Testis (tissue), 3 donors: ENCODE results near the gene NUDCD3. TPM values are rescaled to one million over a fixed set of nuclear protein-coding genes. Genes with fewer than 3 reads are reported as not detected.

Experiments
- DNase-seq: peaks from one replicate; pipeline ENCODE4 v3.0.0-alpha.2; 2019
- H3K27ac ChIP-seq, 2 donors: fragments of 200-600 bp; sonication (generic); one replicate each; pipeline ENCODE4 v1.5.1; 2019
- H3K27me3 ChIP-seq: fragments of 200-600 bp; sonication (generic); one replicate; pipeline ENCODE4 v1.5.1; 2019
- H3K36me3 ChIP-seq: fragments of 200-600 bp; sonication (generic); one replicate; pipeline ENCODE4 v1.5.1; 2017; ENCODE audit warnings: low read depth; ENCODE audit errors: missing control alignments
- H3K4me1 ChIP-seq: fragments of 200-600 bp; sonication (generic); one replicate; pipeline ENCODE4 v1.5.1; 2019
- H3K4me3 ChIP-seq, 2 donors: fragments of 200-600 bp; sonication (generic); one replicate each; pipeline ENCODE4 v1.5.1; 2017 to 2019
- H3K9me3 ChIP-seq: fragments of 200-600 bp; sonication (generic); one replicate; pipeline ENCODE4 v1.5.1; 2017
- CTCF ChIP-seq, 3 experiments: fragments of 450-650 bp in 2 of 3; fragments of 200-600 bp in 1 of 3; sonication (generic) in 1 of 3; IDR thresholded peaks; one replicate each; pipeline ENCODE4 v1.5.1; 2016 to 2019; ENCODE audit warnings: antibody characterized with exemption in 3 of 3, mild to moderate bottlenecking in 2 of 3, moderate library complexity in 1 of 3
- POLR2A ChIP-seq: fragments of 450-650 bp; IDR thresholded peaks from one replicate; pipeline ENCODE4 v1.6.1; 2017; ENCODE audit warnings: antibody characterized with exemption, mild to moderate bottlenecking, moderate library complexity
- WGBS, 2 donors: methylation state at CpG; one replicate each; pipeline ENCODE4 v1.1.5; 2018; 5-methylcytosine and 5-hydroxymethylcytosine counted together
- intact Hi-C: fragments of 100-400 bp; cut with DNase I; formaldehyde crosslinking; loops from one replicate; pipeline ENCODE4 v1.15.1; 2023; ENCODE audit warnings: low total_unique reads
- polyA plus RNA-seq: library from polyadenylated mRNA; stranded (reverse); fragments of 350-450 nt; fragmentation: Illumina TruSeq; extraction: RNeasy Lipid Tissue Mini Kit (QIAGEN cat#74804); gene quantifications from one replicate; pipeline ENCODE4 v1.2.3, GENCODE V29; 2014; ENCODE audit warnings: low read depth, low replicate concordance; ENCODE audit not compliant: insufficient read depth
- total RNA-seq, 2 donors: library from RNA; depleted of rRNA; stranded (reverse); fragments of >200 nt; gene quantifications; one replicate each; pipeline ENCODE4 v1.2.3, GENCODE V29; 2016

The NUDCD3 gene
- total and polyA plus RNA-seq, 3 donors from 2014 or later: 50.6 to 112 (median 54.6) TPM

GRCh38 chr7:44377681-44378421 is 112.6 kb downstream of the NUDCD3 start:
- intact Hi-C loops: no loop called here
- TF ChIP-seq CTCF (IDR thresholded peaks at IDR 0.05) (no peak), POLR2A (no peak)
- Histone ChIP-seq H3K4me1 (no peaks in the 10 kb centered on the region), H3K27ac (no peak overlapping the region), H3K36me3 (no peaks in the 10 kb centered on the region), H3K27me3 (no peaks in the 10 kb centered on the region), H3K9me3 (no peaks in the 10 kb centered on the region), H3K4me3 (no peak overlapping the region)
- WGBS, 2 donors: 84 to 92% methylated on average over 5 of the region's 5 CpGs
- DNase-seq: no peak

- intact Hi-C loops: no loop called here
- Histone ChIP-seq H3K36me3 (no peaks in the 10 kb centered on the region), H3K27me3 (no peaks in the 10 kb centered on the region), H3K27ac (no peak overlapping the region), H3K4me1 (no peaks in the 10 kb centered on the region), H3K4me3 (no peak overlapping the region), H3K9me3 (no peaks in the 10 kb centered on the region)
- no peak for DNase-seq
- WGBS, 2 donors: 100% methylated on average over 1 of the region's 1 CpG
- no peak for TF ChIP-seq POLR2A
- TF ChIP-seq CTCF (IDR thresholded peaks at IDR 0.05): no peak
These were observed 113.4 kb downstream of the NUDCD3 start for GRCh38 chr7:44377134-44377463.

- 63 to 71% methylated on average over 7 of the region's 7 CpGs for WGBS, 2 donors
- no peaks in the 10 kb centered on the region for H3K36me3 ChIP-seq
- DNase-seq: no peak
- intact Hi-C loops: no loop called here
- no peak overlapping the region for H3K27ac ChIP-seq
- H3K4me1 ChIP-seq: no peaks in the 10 kb centered on the region
- TF ChIP-seq CTCF (IDR thresholded peaks at IDR 0.05) (no peak), POLR2A (no peak)
- H3K9me3 ChIP-seq: no peaks in the 10 kb centered on the region
- H3K4me3 ChIP-seq: no peak overlapping the region
- no peaks in the 10 kb centered on the region for H3K27me3 ChIP-seq
These were observed 113.9 kb downstream of the NUDCD3 start for GRCh38 chr7:44376429-44377133.

- intact Hi-C loops: no loop called here
- WGBS, 2 donors: 84 to 88% methylated on average over 10 to 12 of the region's 12 CpGs
- no peak overlapping the region for H3K27ac ChIP-seq
- TF ChIP-seq POLR2A (no peak), CTCF (IDR thresholded peaks at IDR 0.05) (no peak)
- no peaks in the 10 kb centered on the region for H3K4me1 ChIP-seq
- no peak overlapping the region for H3K4me3 ChIP-seq
- H3K9me3 ChIP-seq: no peaks in the 10 kb centered on the region
- no peak for DNase-seq
- H3K27me3 ChIP-seq: no peaks in the 10 kb centered on the region
- H3K36me3 ChIP-seq: no peaks in the 10 kb centered on the region
These were observed 114.5 kb downstream of the NUDCD3 start for GRCh38 chr7:44375926-44376342.
